HG03108 (cell line): ENCODE measurements around the gene SIRT3.
"Not testable (repeated sequence)": the region's sequence is repeated elsewhere in the genome, so short reads cannot be mapped to it uniquely, and the experiment has no call there.

Experiments used
- ATAC-seq: cut with Tn5 transposase; IDR thresholded peaks from one replicate; pipeline ENCODE4 v1.9.1; 2021; ENCODE audit warnings: moderate library complexity; ENCODE audit not compliant: unreplicated experiment

The SIRT3 gene

GRCh38 chr11:180242-180641 is 55.9 kb downstream of the SIRT3 start:
- not testable (repeated sequence) for ATAC-seq
